Smooth muscle cell (in vitro differentiated cells): ENCODE results near the gene MFAP2. TPM values are rescaled to one million over a fixed set of nuclear protein-coding genes. Genes with fewer than 3 reads are reported as not detected.

Experiments used
- DNase-seq: peaks from one replicate; lab custom pipeline; 2025; ENCODE audit not compliant: unreplicated experiment; lab: John Stamatoyannopoulos, UW
- H2AFZ ChIP-seq: fragments of 200-600 bp; sonication (generic); 2 replicates; pipeline ENCODE4 v1.6.0; 2016; ENCODE audit warnings: antibody characterized with exemption, low read depth, mild to moderate bottlenecking
- H3F3A ChIP-seq: fragments of 200-600 bp; sonication (generic); 2 replicates; pipeline ENCODE4 v1.6.0; 2017; ENCODE audit warnings: antibody characterized with exemption, low read depth
- H3K27ac ChIP-seq: fragments of 200-600 bp; sonication (generic); 2 replicates; pipeline ENCODE4 v1.5.1; 2016; ENCODE audit warnings: low read depth, mild to moderate bottlenecking
- H3K27me3 ChIP-seq: fragments of 200-600 bp; sonication (generic); 2 replicates; pipeline ENCODE4 v1.6.1; 2016; ENCODE audit warnings: low read depth, mild to moderate bottlenecking
- H3K36me3 ChIP-seq: fragments of 200-600 bp; sonication (generic); 2 replicates; pipeline ENCODE4 v1.5.1; 2016; ENCODE audit warnings: low read depth
- H3K4me1 ChIP-seq: fragments of 200-600 bp; sonication (generic); 2 replicates; pipeline ENCODE4 v1.5.1; 2016; ENCODE audit warnings: low read depth
- H3K4me2 ChIP-seq: fragments of 200-600 bp; sonication (generic); 2 replicates; pipeline ENCODE4 v1.6.0; 2016; ENCODE audit warnings: mild to moderate bottlenecking
- H3K4me3 ChIP-seq: fragments of 200-600 bp; sonication (generic); 2 replicates; pipeline ENCODE4 v1.5.1; 2016; ENCODE audit warnings: mild to moderate bottlenecking
- H3K79me2 ChIP-seq: fragments of 200-600 bp; sonication (generic); 2 replicates; pipeline ENCODE4 v1.6.0; 2016; ENCODE audit warnings: low read depth, mild to moderate bottlenecking
- H3K9ac ChIP-seq: fragments of 200-600 bp; sonication (generic); 2 replicates; pipeline ENCODE4 v1.6.0; 2016; ENCODE audit warnings: low read depth
- H3K9me3 ChIP-seq: fragments of 200-600 bp; sonication (generic); replicated peaks from 2 replicates; pipeline ENCODE4 v1.5.1; 2016; ENCODE audit warnings: low read depth
- H4K20me1 ChIP-seq: fragments of 200-600 bp; sonication (generic); 2 replicates; pipeline ENCODE4 v1.6.0; 2016; ENCODE audit warnings: low read depth
- CTCF ChIP-seq: fragments of 200-600 bp; sonication (generic); IDR thresholded peaks from 2 replicates; pipeline ENCODE4 v1.5.1; 2017; ENCODE audit warnings: borderline replicate concordance, mild to moderate bottlenecking, antibody characterized with exemption; ENCODE audit not compliant: insufficient read depth, poor library complexity, severe bottlenecking
- WGBS: methylation state at CpG from one replicate; pipeline ENCODE4 v1.1.7; 2016; ENCODE audit warnings: low lambda C conversion rate; 5-methylcytosine and 5-hydroxymethylcytosine counted together
- polyA plus RNA-seq: library from polyadenylated mRNA; unstranded; fragments of >200 nt; fragmentation: Nextera tagmentation; extraction: Ambion mirVana; gene quantifications from 2 replicates; pipeline ENCODE4 v1.2.1, GENCODE V29; 2016
- total RNA-seq: library from RNA; depleted of rRNA; stranded (reverse); fragments of >200 nt; gene quantifications from 2 replicates; pipeline ENCODE4 v1.2.3, GENCODE V29; 2014

MFAP2 gene
- total and polyA plus RNA-seq, 2 experiments from 2014 or later: 325 to 885 TPM

- Histone ChIP-seq H3K9me3 (no peaks in the 10 kb centered on the region), H3K9ac (no peak overlapping the region), H3K4me2 (no peak overlapping the region), H2AFZ (no peak overlapping the region), H3K79me2 (no peaks in the 10 kb centered on the region), H3F3A (peaks cover 4% of the 10 kb centered on the region), H3K4me1 (no peaks in the 10 kb centered on the region), H3K36me3 (peaks cover 5% of the 10 kb centered on the region), H3K27me3 (no peaks in the 10 kb centered on the region), H4K20me1 (no peaks in the 10 kb centered on the region), H3K4me3 (no peak overlapping the region), H3K27ac (no peak overlapping the region)
- no peak for DNase-seq
- no peak for TF ChIP-seq CTCF
- WGBS: 75% methylated on average over 3 of the region's 3 CpGs
These were observed 43.2 kb upstream of the MFAP2 start for GRCh38 chr1:17023573-17023972.

- Histone ChIP-seq H3K27me3 (no peaks in the 10 kb centered on the region), H3K4me3 (no peak overlapping the region), H3F3A (peaks cover 4% of the 10 kb centered on the region), H4K20me1 (no peaks in the 10 kb centered on the region), H3K79me2 (no peaks in the 10 kb centered on the region), H3K9ac (no peak overlapping the region), H3K9me3 (no peaks in the 10 kb centered on the region), H3K36me3 (peaks cover 5% of the 10 kb centered on the region), H3K4me1 (no peaks in the 10 kb centered on the region), H3K27ac (no peak overlapping the region), H3K4me2 (no peak overlapping the region), H2AFZ (no peak overlapping the region)
- WGBS: 62% methylated on average over 4 of the region's 4 CpGs
- no peak for TF ChIP-seq CTCF
- DNase-seq: no peak
These were observed 42.7 kb upstream of the MFAP2 start for GRCh38 chr1:17023102-17023501.

GRCh38 chr1:17021896-17022295 lies 41.5 kb upstream of the MFAP2 start:
- H3K27me3 ChIP-seq: no peaks in the 10 kb centered on the region
- no peak for TF ChIP-seq CTCF
- H2AFZ ChIP-seq: no peak overlapping the region
- H3F3A ChIP-seq: peaks cover 11% of the 10 kb centered on the region
- H3K4me3 ChIP-seq: no peak overlapping the region
- DNase-seq: no peak
- H3K4me1 ChIP-seq: no peaks in the 10 kb centered on the region
- H3K9ac ChIP-seq: no peak overlapping the region
- no peaks in the 10 kb centered on the region for H3K79me2 ChIP-seq
- WGBS: 86% methylated on average over 10 of the region's 10 CpGs
- no peak overlapping the region for H3K27ac ChIP-seq
- H3K36me3 ChIP-seq: peaks cover 5% of the 10 kb centered on the region
- no peaks in the 10 kb centered on the region for H3K9me3 ChIP-seq
- H3K4me2 ChIP-seq: no peak overlapping the region
- no peaks in the 10 kb centered on the region for H4K20me1 ChIP-seq

- Histone ChIP-seq H2AFZ (no peak overlapping the region), H3K27ac (no peak overlapping the region), H3K9ac (no peak overlapping the region), H3K36me3 (peaks cover 5% of the 10 kb centered on the region), H3K79me2 (no peaks in the 10 kb centered on the region), H3K4me3 (no peak overlapping the region), H3K4me2 (no peak overlapping the region), H3K4me1 (no peaks in the 10 kb centered on the region), H3K27me3 (no peaks in the 10 kb centered on the region), H4K20me1 (no peaks in the 10 kb centered on the region), H3F3A (peaks cover 18% of the 10 kb centered on the region), H3K9me3 (no peaks in the 10 kb centered on the region)
- WGBS: 81% methylated on average over 2 of the region's 2 CpGs
- DNase-seq: no peak
- no peak for TF ChIP-seq CTCF
These were observed 40.1 kb upstream of the MFAP2 start for GRCh38 chr1:17020502-17020901.
